Ishikawa (cell line): ENCODE data around the gene ZNF532.

Source experiments
- CEBPB ChIP-seq: IDR thresholded peaks from 2 replicates; pipeline ENCODE4 v1.6.1; 2012
- EGR1 ChIP-seq: IDR thresholded peaks from 2 replicates; pipeline ENCODE4 v1.6.1; 2012
- EP300 ChIP-seq: IDR thresholded peaks from 2 replicates; pipeline ENCODE4 v1.6.1; 2012; ENCODE audit warnings: borderline replicate concordance
- REST ChIP-seq: IDR thresholded peaks from 2 replicates; pipeline ENCODE4 v1.6.1; 2012; ENCODE audit warnings: low read depth, mild to moderate bottlenecking
- TCF12 ChIP-seq: IDR thresholded peaks from 2 replicates; pipeline ENCODE4 v1.6.1; 2012; ENCODE audit warnings: low read depth
- ZBTB7A ChIP-seq: IDR thresholded peaks from 2 replicates; pipeline ENCODE4 v1.6.1; 2012; ENCODE audit warnings: low read depth

GRCh38 chr18:58990720-58991119 is 126.0 kb downstream of the ZNF532 start:
- TF ChIP-seq EP300 (no peak), CEBPB (no peak), EGR1 (no peak), ZBTB7A (no peak), REST (no peak), TCF12 (no peak)
